K562 (cell line): Measurements from ENCODE around the gene MCCD1. TPM values are rescaled to one million over a fixed set of nuclear protein-coding genes. Genes with fewer than 3 reads are reported as not detected.

Experiments used
- CBFA2T3 ChIP-seq: fragments of 450-650 bp; IDR thresholded peaks from 2 replicates; pipeline ENCODE4 v1.6.1; 2017
- CBFB ChIP-seq: sonication (generic); formaldehyde crosslinking; IDR thresholded peaks from 2 replicates; pipeline ENCODE4 v1.4.0; 2020; ENCODE audit warnings: mild to moderate bottlenecking, missing genetic modification reagents
- CREB1 ChIP-seq, 2 experiments: sonication (generic) in 1 of 2; formaldehyde crosslinking in 1 of 2; IDR thresholded peaks; 2 replicates each; pipeline versions ENCODE4 v1.6.1 to v1.8.0; 2012 to 2022; ENCODE audit warnings: inconsistent platforms in 1 of 2, mild to moderate bottlenecking in 1 of 2, missing genetic modification reagents in 1 of 2, moderate library complexity in 1 of 2
- CREM ChIP-seq: IDR thresholded peaks from 2 replicates; pipeline ENCODE4 v1.6.1; 2014; ENCODE audit warnings: antibody characterized with exemption, low read depth
- ETV6 ChIP-seq, 3 experiments: fragments of 150-350 bp in 1 of 3; sonication (generic) in 1 of 3; formaldehyde crosslinking in 1 of 3; IDR thresholded peaks; 2 replicates each; pipeline versions ENCODE4 v1.6.1 to v1.8.0; 2014 to 2022; ENCODE audit warnings: borderline replicate concordance in 2 of 3, low read depth in 2 of 3, antibody characterized with exemption in 1 of 3, low read length in 1 of 3, mild to moderate bottlenecking in 1 of 3, missing genetic modification reagents in 1 of 3
- HDAC8 ChIP-seq: fragments of 450-650 bp; IDR thresholded peaks from 2 replicates; pipeline ENCODE4 v1.6.1; 2016; ENCODE audit warnings: mild to moderate bottlenecking, missing genetic modification characterization, moderate library complexity, missing compliant biosample characterization
- MIER1 ChIP-seq: fragments of 450-650 bp; IDR thresholded peaks from 2 replicates; pipeline ENCODE4 v1.6.1; 2016; ENCODE audit warnings: antibody characterized with exemption, mild to moderate bottlenecking, low read depth
- MTA3 ChIP-seq: fragments of 450-650 bp; formaldehyde crosslinking; IDR thresholded peaks from 2 replicates; pipeline ENCODE4 v1.6.1; 2017; ENCODE audit warnings: mild to moderate bottlenecking, borderline replicate concordance
- NRF1 ChIP-seq, 2 experiments: fragments of 450-650 bp; IDR thresholded peaks in 1 of 2; conservative IDR thresholded peaks in 1 of 2; 2 replicates each; pipeline ENCODE4 v1.6.1; 2014; ENCODE audit warnings: mild to moderate bottlenecking in 2 of 2
- RBM39 ChIP-seq: fragments of 200-400 bp; formaldehyde crosslinking; optimal IDR thresholded peaks from 2 replicates; pipeline ENCODE3; 2018; ENCODE audit warnings: low read depth, low read length
- SRSF3 ChIP-seq: fragments of 200-400 bp; formaldehyde crosslinking; IDR thresholded peaks from 2 replicates; pipeline ENCODE4 v1.6.1; 2016; ENCODE audit warnings: mild to moderate bottlenecking, low read length, moderate library complexity; ENCODE audit not compliant: insufficient read depth
- TAF1 ChIP-seq: IDR thresholded peaks from 2 replicates; pipeline ENCODE4 v1.6.1; 2011; ENCODE audit warnings: mild to moderate bottlenecking, low read length, moderate library complexity; ENCODE audit not compliant: insufficient read depth, control insufficient read depth, severe bottlenecking; ENCODE audit errors: extremely low read depth
- polyA plus RNA-seq, 8 experiments: library from polyadenylated mRNA; depleted of rRNA in 4 of 8; stranded (reverse) in 5 of 8; unstranded in 3 of 8; fragments of >200 nt; fragmentation: Nextera tagmentation in 2 of 8; fragmentation: Illumina TruSeq in 1 of 8; extraction: Ambion mirVana in 2 of 8; extraction: Trizol in 1 of 8; gene quantifications; 2 replicates each; pipeline versions ENCODE4 v1.2.1 to v1.2.3, GENCODE V29; 2011 to 2014; ENCODE audit warnings: inconsistent platforms in 1 of 8, missing spikeins in 1 of 8
- total RNA-seq, 7 experiments: library from RNA; depleted of rRNA in 6 of 7; stranded (reverse); fragments of >200 nt in 6 of 7; fragmentation: Illumina TruSeq in 2 of 7; extraction: Trizol in 2 of 7; gene quantifications; 2 replicates each; pipeline versions ENCODE4 v1.2.1 to v1.2.3, GENCODE V29; 2011 to 2021; ENCODE audit warnings: low replicate concordance in 1 of 7
- TF ChIP-seq, protein P1 (sequence below), 2 experiments: fragments of 450-650 bp in 1 of 2; IDR thresholded peaks; 2 replicates each; pipeline ENCODE4 v1.6.1; 2011 to 2017; ENCODE audit warnings: low read depth in 2 of 2, antibody characterized with exemption in 1 of 2, borderline replicate concordance in 1 of 2, low read length in 1 of 2, mild to moderate bottlenecking in 1 of 2, mixed read lengths in 1 of 2; ENCODE audit not compliant: control insufficient read depth in 1 of 2
- TF ChIP-seq, protein P2 (sequence below): fragments of 250-450 bp; sonication (Bioruptor Pico); IDR thresholded peaks from 2 replicates; pipeline ENCODE4 v1.4.0; 2020

MCCD1 gene
- total and polyA plus RNA-seq, 9 of the 15 experiments (the other 6 are each of a cell fraction or from before 2014, with no cell fraction given): not detected

DNA sequence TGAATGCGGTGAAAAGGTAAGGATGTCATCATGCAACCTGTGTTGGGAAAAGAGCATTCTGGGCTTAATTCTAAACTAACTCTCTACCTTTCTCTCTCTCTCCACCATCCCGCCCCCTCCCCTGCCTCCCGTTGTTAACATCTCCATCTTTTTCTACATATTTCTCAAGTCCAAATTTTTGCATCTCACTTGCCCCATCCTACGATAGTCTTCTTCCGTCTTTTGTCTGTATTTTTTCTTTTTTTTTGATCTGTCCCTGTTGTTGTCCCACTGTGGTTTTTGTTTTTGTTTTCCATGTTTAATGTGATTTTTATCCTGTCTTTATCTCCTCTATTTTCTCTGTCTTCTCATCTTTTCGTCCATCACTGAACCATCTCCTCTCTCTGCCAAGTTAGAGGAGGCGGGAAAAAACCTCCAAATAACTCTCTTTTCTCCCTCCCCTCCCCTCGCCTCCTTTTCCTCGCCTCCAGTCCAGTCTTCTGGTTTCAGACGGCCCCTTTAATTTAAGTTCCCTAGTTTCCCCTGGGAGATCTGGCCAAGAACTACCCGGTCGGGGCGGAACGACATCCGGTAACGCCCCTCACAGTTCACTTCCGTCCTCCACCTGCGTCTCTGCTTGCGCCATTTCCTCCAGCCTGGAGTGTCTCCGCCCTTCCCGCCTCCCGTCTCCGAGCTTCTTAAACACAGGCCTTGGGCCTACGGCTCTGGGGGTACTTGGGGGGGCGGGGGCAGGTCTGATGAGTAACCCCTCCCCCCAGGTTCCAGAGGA lies 18.4 kb downstream of the MCCD1 start, which contains the start of gene NFKBIL1 (continued):
- TF ChIP-seq, protein P1, sequence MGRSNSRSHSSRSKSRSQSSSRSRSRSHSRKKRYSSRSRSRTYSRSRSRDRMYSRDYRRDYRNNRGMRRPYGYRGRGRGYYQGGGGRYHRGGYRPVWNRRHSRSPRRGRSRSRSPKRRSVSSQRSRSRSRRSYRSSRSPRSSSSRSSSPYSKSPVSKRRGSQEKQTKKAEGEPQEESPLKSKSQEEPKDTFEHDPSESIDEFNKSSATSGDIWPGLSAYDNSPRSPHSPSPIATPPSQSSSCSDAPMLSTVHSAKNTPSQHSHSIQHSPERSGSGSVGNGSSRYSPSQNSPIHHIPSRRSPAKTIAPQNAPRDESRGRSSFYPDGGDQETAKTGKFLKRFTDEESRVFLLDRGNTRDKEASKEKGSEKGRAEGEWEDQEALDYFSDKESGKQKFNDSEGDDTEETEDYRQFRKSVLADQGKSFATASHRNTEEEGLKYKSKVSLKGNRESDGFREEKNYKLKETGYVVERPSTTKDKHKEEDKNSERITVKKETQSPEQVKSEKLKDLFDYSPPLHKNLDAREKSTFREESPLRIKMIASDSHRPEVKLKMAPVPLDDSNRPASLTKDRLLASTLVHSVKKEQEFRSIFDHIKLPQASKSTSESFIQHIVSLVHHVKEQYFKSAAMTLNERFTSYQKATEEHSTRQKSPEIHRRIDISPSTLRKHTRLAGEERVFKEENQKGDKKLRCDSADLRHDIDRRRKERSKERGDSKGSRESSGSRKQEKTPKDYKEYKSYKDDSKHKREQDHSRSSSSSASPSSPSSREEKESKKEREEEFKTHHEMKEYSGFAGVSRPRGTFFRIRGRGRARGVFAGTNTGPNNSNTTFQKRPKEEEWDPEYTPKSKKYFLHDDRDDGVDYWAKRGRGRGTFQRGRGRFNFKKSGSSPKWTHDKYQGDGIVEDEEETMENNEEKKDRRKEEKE (IDR thresholded peaks at IDR 0.05; ENCODE audit: borderline replicate concordance in 1 of 2, control insufficient read depth in 1 of 2, low read depth in 2 of 2, low read length in 1 of 2): peak; percentile 40 to 95; a peak in 2 of 4 replicates
- peak; percentile 92 for TF ChIP-seq TAF1
- no peak for TF ChIP-seq HDAC8 (tag)
- TF ChIP-seq CBFA2T3: no peak
- no peak for TF ChIP-seq RBM39
- TF ChIP-seq, protein P2, sequence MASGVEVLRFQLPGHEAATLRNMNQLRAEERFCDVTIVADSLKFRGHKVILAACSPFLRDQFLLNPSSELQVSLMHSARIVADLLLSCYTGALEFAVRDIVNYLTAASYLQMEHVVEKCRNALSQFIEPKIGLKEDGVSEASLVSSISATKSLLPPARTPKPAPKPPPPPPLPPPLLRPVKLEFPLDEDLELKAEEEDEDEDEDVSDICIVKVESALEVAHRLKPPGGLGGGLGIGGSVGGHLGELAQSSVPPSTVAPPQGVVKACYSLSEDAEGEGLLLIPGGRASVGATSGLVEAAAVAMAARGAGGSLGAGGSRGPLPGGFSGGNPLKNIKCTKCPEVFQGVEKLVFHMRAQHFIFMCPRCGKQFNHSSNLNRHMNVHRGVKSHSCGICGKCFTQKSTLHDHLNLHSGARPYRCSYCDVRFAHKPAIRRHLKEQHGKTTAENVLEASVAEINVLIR (CRISPR knock-in tag): peak; percentile 89
- no peak for TF ChIP-seq SRSF3
- TF ChIP-seq NRF1 (conservative IDR thresholded peaks at IDR 0.05 in 1 of 2, IDR thresholded peaks at IDR 0.05 in 1 of 2): peak; percentile 73 to 81
- TF ChIP-seq CREB1 (IDR thresholded peaks at IDR 0.05): peak; percentile 91
- TF ChIP-seq CREB1 (CRISPR knock-in tag; IDR thresholded peaks at IDR 0.05): peak; percentile 71
- TF ChIP-seq CREM: peak; percentile 98
- no peak for TF ChIP-seq CBFB (CRISPR knock-in tag)
- TF ChIP-seq MTA3: peak; percentile 51
- TF ChIP-seq MIER1: peak; percentile 80
- no peak for TF ChIP-seq ETV6 (IDR thresholded peaks at IDR 0.05; ENCODE audit: borderline replicate concordance in 1 of 2, low read depth in 2 of 2, low read length in 1 of 2)
- TF ChIP-seq ETV6 (CRISPR knock-in tag; IDR thresholded peaks at IDR 0.05; ENCODE audit: borderline replicate concordance): no peak
